ENCODE results near the gene HBS1L.

Gene HBS1L

DNA sequence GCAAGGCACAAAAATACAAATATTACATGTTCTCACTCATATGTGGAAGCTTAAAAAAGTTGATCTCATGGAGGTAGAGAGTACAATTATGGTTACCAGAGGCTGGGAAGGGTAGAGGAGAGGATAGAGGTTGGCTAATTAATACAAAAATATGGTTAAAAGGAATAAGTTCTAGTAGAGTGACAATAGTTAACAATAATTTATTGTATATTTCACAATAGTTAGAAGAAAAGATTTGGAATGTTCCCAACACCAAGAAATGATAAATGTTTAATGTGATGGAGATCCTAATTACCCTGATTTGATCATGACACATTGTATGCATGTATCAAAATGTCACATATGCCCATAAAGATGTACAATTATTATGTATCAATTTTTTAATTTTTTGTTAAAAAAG, 106.5 kb downstream of the HBS1L start:
- DNase-seq = no peak

GRCh38 chr6:134945045-134945444, 109.6 kb downstream of the HBS1L start:
- no peak for DNase-seq

DNA sequence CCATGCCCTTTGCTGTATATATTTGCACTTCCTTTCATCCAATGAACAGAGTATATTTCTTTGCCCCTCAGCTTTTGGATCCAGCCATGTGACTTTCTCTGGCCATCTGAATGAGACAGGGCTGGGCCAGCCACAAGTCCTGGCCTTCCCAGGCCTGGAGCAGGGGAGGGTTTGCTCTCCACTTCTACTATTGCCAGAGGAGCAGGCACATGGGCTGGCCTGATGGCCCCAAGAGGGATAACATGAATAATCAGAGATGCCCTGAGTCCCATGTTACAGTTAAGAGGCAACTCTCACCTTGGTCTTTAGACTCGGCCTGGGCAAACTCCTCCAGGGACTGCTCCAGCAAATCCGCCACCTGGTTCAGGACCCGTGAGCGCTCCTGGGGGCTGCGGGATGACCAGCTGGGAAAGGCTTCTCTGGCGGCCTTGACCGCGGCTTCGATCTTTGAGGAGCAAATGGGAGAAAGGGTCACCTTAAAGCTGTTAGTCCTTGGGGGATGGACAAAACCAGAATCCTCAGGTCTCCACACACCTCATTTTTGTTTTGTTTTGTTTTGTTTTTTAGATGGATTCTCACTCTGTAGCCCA, 111.0 kb downstream of the HBS1L start:
- no peak for DNase-seq

GRCh38 chr6:134938896-134939295, 115.7 kb downstream of the HBS1L start:
- DNase-seq = peak; percentile 38

DNA sequence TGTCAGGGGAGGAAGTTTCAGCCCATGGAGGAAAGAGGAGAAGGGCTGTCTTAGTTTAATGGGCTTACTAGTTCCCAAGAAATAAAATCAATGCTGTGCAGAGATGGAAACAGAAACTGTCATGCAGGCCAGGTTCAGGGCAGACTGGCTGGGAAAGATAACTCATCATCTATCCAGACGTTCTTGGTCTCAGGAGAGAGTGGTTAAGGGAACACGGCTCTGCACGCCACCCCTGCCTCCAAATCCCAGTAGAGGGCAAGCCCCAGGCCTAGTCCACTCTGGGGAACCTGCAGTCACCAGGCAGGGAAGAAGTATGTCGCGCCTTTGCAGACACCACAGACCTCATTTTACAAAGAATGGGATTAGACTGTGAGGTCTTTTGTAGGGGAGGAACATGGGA, 117.2 kb downstream of the HBS1L start:
- no peak for DNase-seq

- DNase-seq = no peak
These were observed 117.7 kb downstream of the HBS1L start for GRCh38 chr6:134936931-134937330.

DNA sequence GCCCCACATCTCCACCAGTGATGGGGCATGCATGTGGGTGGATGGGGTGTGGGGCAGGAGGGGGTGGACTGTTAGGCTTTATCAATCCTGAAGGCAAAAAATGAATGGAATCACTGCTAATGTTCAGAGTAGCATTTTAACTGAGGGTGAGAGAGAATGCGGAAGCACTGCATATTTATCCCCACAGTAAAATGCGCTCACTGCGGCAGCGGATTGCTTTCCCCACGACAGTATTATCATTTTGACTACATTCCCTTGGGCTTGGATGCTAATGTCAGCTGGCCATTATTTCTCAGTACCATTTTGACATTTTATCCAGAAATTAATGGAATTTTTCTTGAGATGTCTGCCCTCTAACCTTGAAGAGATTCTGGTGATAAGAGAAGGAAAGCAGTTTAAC, 118.1 kb downstream of the HBS1L start:
- DNase-seq = no peak

DNA sequence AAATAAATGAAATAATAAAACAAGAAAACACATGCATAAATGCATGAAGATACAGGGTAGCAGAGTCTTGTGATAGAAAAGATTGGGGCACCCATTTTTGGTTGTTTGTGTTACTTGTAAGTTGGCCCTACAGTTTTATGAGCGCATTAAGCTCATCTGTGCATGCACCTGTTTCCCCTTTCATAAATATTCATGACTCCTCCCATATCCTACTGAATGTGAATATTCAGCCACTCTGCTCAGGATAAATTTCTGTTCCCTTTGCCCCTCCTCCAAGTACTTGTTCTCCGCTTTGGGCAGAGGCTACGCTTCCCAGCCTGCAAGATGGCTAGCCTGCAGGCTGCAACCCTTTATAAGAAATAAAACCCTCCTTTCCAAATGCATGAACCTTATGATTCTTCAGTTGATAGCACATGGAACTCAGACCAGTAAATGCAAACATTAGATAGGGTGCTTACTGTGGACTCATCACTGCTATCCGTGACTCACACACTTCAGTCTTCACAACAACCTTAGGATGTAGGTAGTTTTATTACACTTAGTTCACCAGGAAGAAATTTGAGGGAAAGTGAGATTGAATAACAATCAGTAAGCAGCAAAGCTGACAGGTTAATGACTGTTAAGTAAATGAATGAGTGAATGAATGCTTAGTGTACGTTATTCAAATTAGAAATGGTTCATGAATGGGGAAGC, 119.7 kb downstream of the HBS1L start:
- no peak for DNase-seq

DNA sequence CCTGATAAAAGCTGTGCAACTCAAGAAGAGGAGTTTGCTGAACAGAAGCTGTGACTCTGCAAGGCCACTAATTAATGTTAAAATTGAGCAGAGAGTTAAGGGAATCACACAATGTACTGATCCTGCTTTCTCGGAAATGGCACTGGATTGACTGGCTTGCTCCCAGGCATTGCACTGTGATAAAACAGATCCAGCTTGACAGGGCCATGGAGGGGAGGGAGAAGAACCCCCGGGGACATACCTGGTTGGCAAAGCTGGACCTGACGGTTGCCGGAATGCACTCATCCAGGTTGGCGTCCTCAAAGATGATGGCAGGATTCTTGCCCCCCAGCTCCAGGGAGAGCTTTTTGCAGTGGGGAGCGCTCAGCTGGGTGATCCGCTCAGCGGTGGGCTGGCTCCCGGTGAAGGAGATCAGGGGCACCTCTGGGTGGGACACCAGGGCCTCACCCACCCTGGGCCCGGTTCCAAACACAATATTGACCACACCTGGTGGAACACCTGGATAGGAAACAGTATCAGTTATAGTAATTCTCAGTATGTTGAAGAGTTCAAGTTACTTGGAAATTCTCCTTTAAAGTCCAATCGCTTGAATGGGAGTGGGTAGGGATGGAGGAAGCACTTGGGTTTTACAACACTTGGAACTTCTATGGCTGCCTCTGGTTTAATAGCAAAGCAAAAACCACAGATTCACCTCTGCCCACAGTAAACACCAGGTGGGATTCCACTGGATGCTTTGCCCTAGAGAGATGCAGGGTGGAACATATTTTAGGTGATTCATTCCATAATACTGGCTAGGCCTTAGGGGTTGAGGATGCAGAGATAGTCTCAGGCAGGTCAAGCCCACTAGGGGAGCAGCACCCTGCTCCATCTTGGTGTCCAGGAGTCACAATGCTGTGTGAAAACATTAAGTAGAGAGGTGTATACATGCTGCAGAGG, 121.8 kb downstream of the HBS1L start:
- no peak for DNase-seq

DNA sequence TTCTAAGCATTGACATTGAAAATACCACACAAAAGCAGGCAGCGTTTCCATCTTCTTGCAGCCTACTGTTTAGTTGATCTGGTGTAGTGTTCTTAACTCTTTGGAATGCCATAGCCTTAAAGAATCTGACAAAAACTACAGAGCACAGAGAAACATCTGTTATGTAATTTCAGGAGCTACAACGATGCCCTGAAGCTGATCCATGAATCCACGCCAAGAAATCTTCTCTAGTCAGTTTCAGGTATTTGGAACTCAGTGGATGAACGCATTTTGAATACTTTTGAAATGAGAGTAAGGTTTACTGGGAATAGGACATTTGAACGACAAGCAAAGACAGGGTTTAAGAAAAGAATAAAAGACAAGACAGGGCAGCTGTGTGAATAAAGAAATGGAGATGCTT, 122.5 kb downstream of the HBS1L start:
- DNase-seq = no peak

DNA sequence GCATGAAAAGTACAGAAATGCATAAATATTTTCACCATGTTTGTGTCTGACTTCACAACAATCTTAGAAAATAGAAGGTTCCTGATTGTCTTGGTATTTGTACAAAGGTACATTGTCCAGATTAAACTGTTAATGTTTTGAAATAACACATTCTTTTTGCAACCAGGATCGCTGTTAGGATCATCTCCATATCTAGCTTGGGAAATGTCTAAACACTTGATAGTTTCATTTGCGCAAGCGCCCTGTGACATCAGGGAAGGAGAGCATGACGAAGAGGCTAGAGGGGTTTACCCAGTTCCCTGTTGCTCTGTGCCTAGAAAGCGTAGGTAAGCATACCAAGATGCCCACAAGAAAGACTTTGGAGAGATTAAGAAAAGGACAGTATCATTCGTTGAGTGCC, 124.2 kb downstream of the HBS1L start:
- DNase-seq = no peak

GRCh38 chr6:134928151-134928900, 126.3 kb downstream of the HBS1L start:
- DNase-seq = no peak

GRCh38 chr6:134925800-134926199, 128.8 kb downstream of the HBS1L start:
- DNase-seq = no peak

GRCh38 chr6:134921721-134922261, 132.8 kb downstream of the HBS1L start:
- DNase-seq = no peak

DNA sequence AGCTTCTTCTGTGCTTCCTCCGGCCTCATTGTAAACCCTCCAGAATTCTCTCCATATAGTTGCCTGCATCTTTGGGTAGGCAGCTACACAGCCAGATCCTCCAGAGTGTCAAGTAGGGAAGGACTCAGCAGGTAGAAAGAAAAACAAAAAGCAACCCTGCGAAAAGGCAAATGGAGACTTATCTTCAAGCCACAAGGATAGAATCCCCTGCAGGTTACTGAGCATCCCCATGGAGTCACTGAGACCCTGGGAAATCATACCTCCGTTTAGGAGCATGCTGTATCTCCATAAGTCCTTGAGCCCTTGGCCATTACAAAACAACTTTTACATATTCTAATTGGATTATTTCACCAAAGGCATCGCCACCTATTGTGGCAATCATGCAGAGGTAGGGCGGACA, 133.3 kb downstream of the HBS1L start:
- no peak for DNase-seq

- DNase-seq = no peak
These were observed 134.2 kb downstream of the HBS1L start for GRCh38 chr6:134920422-134920821.

DNA sequence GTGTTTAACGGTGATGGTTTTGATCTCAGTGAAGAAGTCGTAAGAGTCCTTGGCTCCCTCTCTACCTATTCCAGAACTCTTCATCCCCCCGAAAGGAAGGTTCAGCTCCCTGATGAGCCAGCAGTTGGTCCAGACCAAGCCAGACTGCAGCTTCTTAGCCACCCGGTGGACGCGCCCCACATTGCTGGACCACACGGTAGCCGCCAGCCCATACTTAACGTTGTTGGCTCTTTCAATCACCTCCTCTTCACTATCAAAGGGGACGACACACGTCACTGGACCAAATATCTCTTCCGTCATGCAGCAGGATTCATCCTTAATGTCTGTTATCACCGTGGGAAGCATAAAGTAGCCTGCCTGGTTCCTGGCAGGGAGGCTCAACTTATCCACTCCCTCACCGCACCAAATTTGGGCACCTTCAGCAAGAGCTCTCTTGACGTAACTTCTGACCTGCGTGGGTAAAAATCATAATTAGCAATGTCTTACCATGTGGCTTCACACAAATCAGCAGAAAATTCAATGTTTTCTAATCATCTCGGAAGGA, 136.1 kb downstream of the HBS1L start:
- DNase-seq = no peak

DNA sequence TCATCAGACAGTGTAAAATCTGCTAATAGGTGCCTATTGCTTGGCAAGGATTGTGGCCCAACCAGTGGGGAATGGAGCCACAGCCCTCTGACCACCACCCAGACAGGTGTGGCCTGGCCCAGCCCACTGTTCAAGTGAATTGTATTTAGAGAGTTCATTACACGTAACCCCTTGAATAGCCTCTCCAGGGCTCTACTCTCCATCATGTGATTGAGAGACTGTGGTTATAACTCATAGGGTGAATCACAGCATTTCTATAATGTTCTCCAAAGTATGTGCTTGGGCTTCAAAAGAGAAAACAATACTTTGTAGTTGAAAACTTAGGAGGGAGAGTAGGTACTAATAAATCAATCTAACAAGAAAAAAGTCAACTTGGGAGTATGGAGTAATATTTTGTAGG, 143.1 kb downstream of the HBS1L start:
- no peak for DNase-seq

DNA sequence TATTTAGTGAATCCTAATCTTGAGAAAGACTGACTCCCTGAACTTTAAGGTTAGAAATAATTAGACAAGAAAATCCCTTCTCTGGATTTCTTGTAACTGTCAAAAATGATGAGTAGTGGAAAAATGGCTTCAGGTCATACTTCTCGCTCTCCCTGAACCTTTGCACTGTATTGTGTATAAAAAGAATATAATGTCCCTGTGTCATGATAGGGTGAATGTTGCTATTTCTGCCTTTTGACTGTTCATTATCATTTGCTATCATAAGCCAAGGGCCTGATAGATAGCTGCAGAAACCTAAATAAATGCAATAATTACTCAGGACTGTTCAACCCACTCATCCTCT, 144.1 kb downstream of the HBS1L start:
- DNase-seq = no peak

Measured in activated CD4-positive, CD25-positive, alpha-beta regulatory T cell treated with anti-CD3 and anti-CD28 coated beads, Interleukin-2, amount 50 U/mL, for 72 hours (primary cell).